Activated B cell treated with CpG ODN at 0.5 μM for 24 hours (primary cell): ENCODE data around the gene UBAC2. TPM values are rescaled to one million over a fixed set of nuclear protein-coding genes. Genes with fewer than 3 reads are reported as not detected.

Experiments used
- ATAC-seq: fragments of 200-7000 bp; cut with Tn5 transposase; one replicate; pipeline ENCODE4 v1.10.0; 2021; ENCODE audit warnings: low read depth, mild to moderate bottlenecking, moderate library complexity
- CTCF ChIA-PET: fragments of 350-600 bp; sonication (Branson Sonifier 250); formaldehyde crosslinking; loops from one replicate; lab custom pipeline; 2021; ENCODE audit warnings: antibody characterized with exemption; lab: Charles Lee
- POLR2A ChIA-PET: fragments of 350-600 bp; sonication (Branson Sonifier 250); formaldehyde crosslinking; loops from one replicate; lab custom pipeline; 2021; ENCODE audit warnings: antibody characterized with exemption; lab: Charles Lee
- DNase-seq: peaks from one replicate; pipeline ENCODE4 v3.0.0; 2022
- H3K27ac Mint-ChIP-seq: one replicate; pipeline ENCODE4 v1.8.0; 2020; ENCODE audit warnings: mixed read lengths
- H3K27me3 Mint-ChIP-seq: one replicate; pipeline ENCODE4 v1.8.0; 2021; ENCODE audit warnings: mixed read lengths
- H3K36me3 Mint-ChIP-seq: one replicate; pipeline ENCODE4 v1.8.0; 2021; ENCODE audit warnings: low read depth, mixed read lengths
- H3K4me1 Mint-ChIP-seq: one replicate; pipeline ENCODE4 v1.8.0; 2021; ENCODE audit warnings: mixed read lengths
- H3K4me3 Mint-ChIP-seq: one replicate; pipeline ENCODE4 v1.8.0; 2020; ENCODE audit warnings: mild to moderate bottlenecking, mixed read lengths
- H3K9me3 Mint-ChIP-seq: one replicate; pipeline ENCODE4 v1.8.0; 2020; ENCODE audit warnings: mixed read lengths
- CTCF ChIP-seq: fragments of 200-600 bp; IDR thresholded peaks from one replicate; pipeline ENCODE4 v1.8.0; 2022; ENCODE audit warnings: antibody characterized with exemption, mild to moderate bottlenecking
- intact Hi-C: fragments of 100-400 bp; cut with micrococcal nuclease; formaldehyde crosslinking; loops from one replicate; pipeline ENCODE4 v1.15.1; 2024
- total RNA-seq: library from RNA; stranded (reverse); gene quantifications from 2 replicates; pipeline ENCODE4 v1.2.3, GENCODE V29; 2022

UBAC2 gene
- total RNA-seq, 1 donor from 2014 or later: 51.0 TPM

GRCh38 chr13:99341969-99342722 is 141.5 kb downstream of the UBAC2 start:
- peaks cover 40% of the 10 kb centered on the region for H3K4me1 Mint-ChIP-seq
- intact Hi-C loops: no loop called here
- ATAC-seq: no peak
- peaks cover 76% of the 10 kb centered on the region for H3K36me3 Mint-ChIP-seq
- DNase-seq: no peak
- ChIA-PET CTCF (no interaction called here), POLR2A (interaction anchor here (0.7 to 0.9 kb wide), 3 partner anchors 25 to 56 kb away, joined by 3 to 5 read pairs (median 3); no protein-coding TSS in a partner anchor)
- H3K4me3 Mint-ChIP-seq: no peak overlapping the region
- no peaks in the 10 kb centered on the region for H3K9me3 Mint-ChIP-seq
- TF ChIP-seq CTCF: no peak
- no peaks in the 10 kb centered on the region for H3K27me3 Mint-ChIP-seq
- H3K27ac Mint-ChIP-seq: peak overlapping the region; percentile 19

- peak overlapping the region; percentile 19 for H3K27ac Mint-ChIP-seq
- DNase-seq (no peak), ATAC-seq (no peak)
- intact Hi-C loops: no loop called here
- peaks cover 76% of the 10 kb centered on the region for H3K36me3 Mint-ChIP-seq
- CTCF ChIA-PET: no interaction called here
- POLR2A ChIA-PET: interaction anchor here (0.8 kb wide), 1 partner anchor 57 kb away, joined by 5 read pairs; no protein-coding TSS in a partner anchor
- TF ChIP-seq CTCF: no peak
- no peaks in the 10 kb centered on the region for H3K9me3 Mint-ChIP-seq
- no peaks in the 10 kb centered on the region for H3K27me3 Mint-ChIP-seq
- H3K4me1 Mint-ChIP-seq: peaks cover 41% of the 10 kb centered on the region
- no peak overlapping the region for H3K4me3 Mint-ChIP-seq
Measured at GRCh38 chr13:99342723-99343315, 142.2 kb downstream of the UBAC2 start.

GRCh38 chr13:99344610-99345208 is 144.1 kb downstream of the UBAC2 start:
- H3K27me3 Mint-ChIP-seq: no peaks in the 10 kb centered on the region
- no peaks in the 10 kb centered on the region for H3K9me3 Mint-ChIP-seq
- H3K27ac Mint-ChIP-seq: no peak overlapping the region
- no peak for TF ChIP-seq CTCF
- peaks cover 51% of the 10 kb centered on the region for H3K4me1 Mint-ChIP-seq
- CTCF ChIA-PET: no interaction called here
- H3K36me3 Mint-ChIP-seq: peaks cover 85% of the 10 kb centered on the region
- no peak overlapping the region for H3K4me3 Mint-ChIP-seq
- POLR2A ChIA-PET: interaction anchor here (0.7 kb wide), 1 partner anchor 9 kb away, joined by 3 read pairs; no protein-coding TSS in a partner anchor
- ATAC-seq (no peak), DNase-seq (no peak)
- intact Hi-C loops: no loop called here

- intact Hi-C loops: no loop called here
- TF ChIP-seq CTCF: no peak
- no peaks in the 10 kb centered on the region for H3K9me3 Mint-ChIP-seq
- no peaks in the 10 kb centered on the region for H3K27me3 Mint-ChIP-seq
- H3K36me3 Mint-ChIP-seq: peaks cover 85% of the 10 kb centered on the region
- DNase-seq: no peak
- no peak overlapping the region for H3K27ac Mint-ChIP-seq
- H3K4me1 Mint-ChIP-seq: peaks cover 53% of the 10 kb centered on the region
- POLR2A ChIA-PET: interaction anchor here (0.6 to 0.7 kb wide), 2 partner anchors 8 to 75 kb away, joined by 3 read pairs; no protein-coding TSS in a partner anchor
- no peak overlapping the region for H3K4me3 Mint-ChIP-seq
- no peak for ATAC-seq
- CTCF ChIA-PET: no interaction called here
Measured at GRCh38 chr13:99345345-99345744, 144.7 kb downstream of the UBAC2 start.
